Endothelial cell of umbilical vein (primary cell): Measurements from ENCODE around the gene FBXO9. TPM values are rescaled to one million over a fixed set of nuclear protein-coding genes. Genes with fewer than 3 reads are reported as not detected.

Experiments
- BruUV-seq: library from RNA; stranded (reverse); fragments of 400-500 nt; replicated peaks from 2 replicates; lab custom pipeline; 2021; lab: Mats Ljungman, UMichigan
- CTCF ChIA-PET: fragments of 300-600, 350-600 bp; sonication (Branson Sonifier 250); formaldehyde crosslinking; loops from one replicate; lab custom pipeline; 2021; ENCODE audit warnings: antibody characterized with exemption, inconsistent platforms; lab: Charles Lee
- POLR2A ChIA-PET: fragments of 300-600, 350-600 bp; sonication (Branson Sonifier 250); formaldehyde crosslinking; loops from one replicate; lab custom pipeline; 2021; ENCODE audit warnings: antibody characterized with exemption, inconsistent platforms; lab: Charles Lee
- DNase-seq: peaks from one replicate; pipeline ENCODE4 v3.0.0-alpha.2; 2011; ENCODE audit warnings: low read depth, low spot score
- FAIRE-seq: peaks from 2 replicates; lab custom pipeline; 2011; peaks lifted over from hg19 to GRCh38; lab: Jason Lieb, UNC
- H2AFZ ChIP-seq: 2 replicates; pipeline ENCODE4 v1.6.0; 2012; ENCODE audit warnings: low read depth, low read length, control low read depth, inconsistent platforms
- H3K27ac ChIP-seq: 2 replicates; pipeline ENCODE4 v1.5.1; 2011; ENCODE audit warnings: low read depth, mild to moderate bottlenecking, control low read depth, low read length, moderate library complexity; ENCODE audit not compliant: insufficient read depth
- H3K27me3 ChIP-seq, 2 experiments: 2 replicates each; pipeline versions ENCODE4 v1.6.0 to v1.6.1; 2011; ENCODE audit warnings: low read length in 2 of 2, mixed read lengths in 1 of 2; ENCODE audit not compliant: control insufficient read depth in 2 of 2, insufficient read depth in 2 of 2
- H3K36me3 ChIP-seq, 2 experiments: 2 replicates in 1 of 2; 3 replicates in 1 of 2; pipeline ENCODE4 v1.5.1; 2011; ENCODE audit warnings: low read length in 2 of 2, mild to moderate bottlenecking in 1 of 2, moderate library complexity in 1 of 2; ENCODE audit not compliant: control insufficient read depth in 2 of 2, insufficient read depth in 2 of 2; ENCODE audit errors: extremely low read depth in 1 of 2
- H3K4me1 ChIP-seq: 3 replicates; pipeline ENCODE4 v1.5.1; 2011; ENCODE audit warnings: mild to moderate bottlenecking, low read length; ENCODE audit not compliant: control insufficient read depth, insufficient read depth; ENCODE audit errors: extremely low read depth
- H3K4me2 ChIP-seq: 2 replicates; pipeline ENCODE4 v1.6.1; 2011; ENCODE audit warnings: low read length, control low read depth, mixed read lengths; ENCODE audit not compliant: insufficient read depth
- H3K4me3 ChIP-seq, 3 experiments: fragments of 200-600 bp in 1 of 3; sonication (generic), shearing (Covaris generic) in 1 of 3; replicated peaks in 1 of 3; 2 replicates each; pipeline ENCODE4 v1.5.1; 2011 to 2016; ENCODE audit warnings: control low read depth in 3 of 3, low read length in 3 of 3, mild to moderate bottlenecking in 2 of 3, inconsistent platforms in 1 of 3, low read depth in 1 of 3, moderate library complexity in 1 of 3; ENCODE audit not compliant: insufficient read depth in 1 of 3
- H3K79me2 ChIP-seq: 2 replicates; pipeline ENCODE4 v1.6.0; 2012; ENCODE audit warnings: low read length, inconsistent platforms; ENCODE audit not compliant: control insufficient read depth, insufficient read depth
- H3K9ac ChIP-seq: replicated peaks from 2 replicates; pipeline ENCODE3; 2011; ENCODE audit warnings: low read length, control low read depth; ENCODE audit not compliant: insufficient read depth; ENCODE audit errors: extremely low read depth
- H3K9me1 ChIP-seq: replicated peaks from 3 replicates; pipeline ENCODE4 v1.6.0; 2011; ENCODE audit warnings: mild to moderate bottlenecking, low read length; ENCODE audit not compliant: control insufficient read depth, insufficient read depth; ENCODE audit errors: extremely low read depth
- H3K9me3 ChIP-seq: replicated peaks from 2 replicates; pipeline ENCODE4 v1.5.1; 2012; ENCODE audit warnings: low read length, inconsistent platforms; ENCODE audit not compliant: control insufficient read depth, insufficient read depth
- H4K20me1 ChIP-seq: replicated peaks from 2 replicates; pipeline ENCODE3; 2011; ENCODE audit warnings: mild to moderate bottlenecking, low read length; ENCODE audit not compliant: control insufficient read depth, insufficient read depth; ENCODE audit errors: extremely low read depth
- FOS ChIP-seq: IDR thresholded peaks from 2 replicates; pipeline ENCODE4 v1.6.1; 2011; ENCODE audit warnings: mild to moderate bottlenecking, low read length, moderate library complexity, borderline replicate concordance; ENCODE audit not compliant: insufficient read depth
- GATA2 ChIP-seq: IDR thresholded peaks from 2 replicates; pipeline ENCODE4 v1.7.0; 2011; ENCODE audit warnings: low read depth, mild to moderate bottlenecking, moderate library complexity, mixed read lengths, low read length; ENCODE audit not compliant: insufficient read length, insufficient read depth
- JUN ChIP-seq: IDR thresholded peaks from 2 replicates; pipeline ENCODE4 v1.6.1; 2011; ENCODE audit warnings: borderline replicate concordance, low read depth; ENCODE audit not compliant: insufficient read length, insufficient read depth
- MYC ChIP-seq: IDR thresholded peaks from one replicate; pipeline ENCODE4 v1.6.1; 2011; ENCODE audit warnings: mild to moderate bottlenecking, low read depth, low read length
- POLR2A ChIP-seq: IDR thresholded peaks from 2 replicates; pipeline ENCODE4 v1.6.1; 2012; ENCODE audit warnings: low read depth, mild to moderate bottlenecking, control low read depth, low read length
- POLR2AphosphoS5 ChIP-seq: IDR thresholded peaks from 2 replicates; pipeline ENCODE4 v1.6.1; 2012; ENCODE audit warnings: low read depth, mild to moderate bottlenecking, control low read depth, low read length, moderate library complexity; ENCODE audit not compliant: insufficient read depth
- dilution Hi-C: fragments of 300-500 bp; cut with MboI; formaldehyde crosslinking; loops from one replicate; pipeline ENCODE4 v1.15.0; 2019; ENCODE audit warnings: low sequenced_read_pairs; ENCODE audit not compliant: extremely low pct_ligation_motif_present
- intact Hi-C: fragments of 100-400 bp; cut with micrococcal nuclease; formaldehyde crosslinking; loops from one replicate; pipeline ENCODE4 v1.10.0; 2022
- polyA plus RNA-seq, 4 experiments: library from polyadenylated mRNA; depleted of rRNA in 3 of 4; stranded (reverse) in 3 of 4; unstranded in 1 of 4; fragments of >200 nt; gene quantifications; 2 replicates each; pipeline versions ENCODE4 v1.2.1 to v1.2.3, GENCODE V29; 2011 to 2012; ENCODE audit warnings: missing spikeins in 1 of 4
- total RNA-seq: library from RNA; stranded (reverse); gene quantifications from 2 replicates; pipeline ENCODE4 v1.2.3, GENCODE V29; 2021
- TF ChIP-seq, protein P1 (sequence below), 2 donors: IDR thresholded peaks; 1 replicate in 1 of 2; 2 replicates in 1 of 2; pipeline ENCODE4 v1.5.1; 2011; ENCODE audit warnings: low read length in 2 of 2, mild to moderate bottlenecking in 2 of 2, moderate library complexity in 2 of 2, control low read depth in 1 of 2, inconsistent platforms in 1 of 2, low read depth in 1 of 2; ENCODE audit not compliant: insufficient read depth in 1 of 2; ENCODE audit errors: extremely low read depth in 1 of 2
- TF ChIP-seq, protein P2 (sequence below): IDR thresholded peaks from 2 replicates; pipeline ENCODE4 v1.6.1; 2011; ENCODE audit not compliant: insufficient read depth, insufficient read length

Gene FBXO9
- total and polyA plus RNA-seq, 2 donors (not counting 3 experiments of a cell fraction or from before 2014, with no cell fraction given), result 48.1 to 58.9 TPM

DNA sequence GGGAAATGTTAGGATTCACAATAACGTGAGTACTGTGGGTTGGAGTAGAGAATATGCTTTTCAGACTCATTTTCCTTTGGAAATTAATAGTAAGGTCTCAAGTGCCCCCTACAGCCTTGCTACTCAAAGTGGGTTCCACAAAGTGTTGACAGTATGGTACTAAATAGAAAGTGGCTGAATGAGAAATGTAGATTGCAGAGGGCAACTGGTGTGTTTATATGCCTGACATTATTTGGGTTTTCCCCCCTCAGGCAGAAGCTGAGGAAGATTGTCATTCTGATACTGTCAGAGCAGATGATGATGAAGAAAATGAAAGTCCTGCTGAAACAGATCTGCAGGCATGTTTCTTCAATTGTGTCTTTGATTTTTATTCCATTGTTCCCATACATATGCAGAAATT, 5.6 kb downstream of the FBXO9 start:
- TF ChIP-seq MYC (no peak), JUN (no peak), POLR2AphosphoS5 (no peak), GATA2 (no peak)
- H3K9me1 ChIP-seq, result no peaks in the 10 kb centered on the region
- BruUV-seq, result no TSS peak
- no peaks in the 10 kb centered on the region for H3K27me3 ChIP-seq
- no peak overlapping the region for H3K4me2 ChIP-seq
- H3K36me3 ChIP-seq, result peaks cover 6 to 9% of the 10 kb centered on the region in 2 experiments
- CTCF ChIA-PET, result no interaction called here
- dilution Hi-C loops, result no loop called here
- H3K27ac ChIP-seq, result no peak overlapping the region
- H3K79me2 ChIP-seq, result peaks cover 18% of the 10 kb centered on the region
- no peak overlapping the region for H3K9ac ChIP-seq
- H4K20me1 ChIP-seq, result no peaks in the 10 kb centered on the region
- DNase-seq, result no peak
- no peak for FAIRE-seq
- no peak overlapping the region for H2AFZ ChIP-seq
- no peak overlapping the region for H3K4me3 ChIP-seq
- H3K4me1 ChIP-seq, result no peaks in the 10 kb centered on the region
- POLR2A ChIA-PET, result no interaction called here
- intact Hi-C loops, result no loop called here
- no peaks in the 10 kb centered on the region for H3K9me3 ChIP-seq

DNA sequence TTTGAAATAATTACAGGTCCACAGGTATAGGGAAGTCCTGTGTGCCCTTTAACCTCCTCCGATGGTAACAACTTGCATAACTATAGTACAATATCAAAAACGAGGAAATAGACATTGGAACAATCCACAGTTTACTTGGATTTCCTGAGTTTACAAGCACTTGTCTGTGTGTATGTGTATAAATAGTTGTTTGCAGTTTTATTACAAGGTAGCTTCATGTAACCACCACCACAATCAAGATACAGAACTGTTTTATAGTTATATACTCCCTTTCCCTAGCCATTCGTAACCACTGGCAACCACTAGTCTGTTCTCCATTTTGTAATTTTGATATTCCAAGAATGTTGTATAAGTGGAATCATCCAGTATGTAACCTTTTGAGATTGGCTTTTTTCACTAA, 9.1 kb downstream of the FBXO9 start:
- H3K27ac ChIP-seq, result no peak overlapping the region
- CTCF ChIA-PET, result no interaction called here
- peaks cover 8 to 13% of the 10 kb centered on the region in 2 experiments for H3K36me3 ChIP-seq

More for the DNA sequence above, 9.1 kb downstream of the FBXO9 start:
- H2AFZ ChIP-seq, result no peak overlapping the region
- no peaks in the 10 kb centered on the region for H3K9me1 ChIP-seq
- H3K9ac ChIP-seq, result no peak overlapping the region
- POLR2A ChIA-PET, result no interaction called here
- dilution Hi-C loops (no loop called here), intact Hi-C loops (no loop called here)
- no peaks in the 10 kb centered on the region for H3K4me1 ChIP-seq
- FAIRE-seq, result no peak
- no peaks in the 10 kb centered on the region for H3K9me3 ChIP-seq
- no TSS peak for BruUV-seq
- H3K27me3 ChIP-seq, result no peaks in the 10 kb centered on the region
- H3K79me2 ChIP-seq, result peaks cover 4% of the 10 kb centered on the region
- H4K20me1 ChIP-seq, result no peaks in the 10 kb centered on the region
- no peak overlapping the region for H3K4me2 ChIP-seq
- H3K4me3 ChIP-seq, result no peak overlapping the region
- no peak for DNase-seq
- no peak for TF ChIP-seq FOS
- TF ChIP-seq POLR2A, result no peak
- TF ChIP-seq, protein P1, sequence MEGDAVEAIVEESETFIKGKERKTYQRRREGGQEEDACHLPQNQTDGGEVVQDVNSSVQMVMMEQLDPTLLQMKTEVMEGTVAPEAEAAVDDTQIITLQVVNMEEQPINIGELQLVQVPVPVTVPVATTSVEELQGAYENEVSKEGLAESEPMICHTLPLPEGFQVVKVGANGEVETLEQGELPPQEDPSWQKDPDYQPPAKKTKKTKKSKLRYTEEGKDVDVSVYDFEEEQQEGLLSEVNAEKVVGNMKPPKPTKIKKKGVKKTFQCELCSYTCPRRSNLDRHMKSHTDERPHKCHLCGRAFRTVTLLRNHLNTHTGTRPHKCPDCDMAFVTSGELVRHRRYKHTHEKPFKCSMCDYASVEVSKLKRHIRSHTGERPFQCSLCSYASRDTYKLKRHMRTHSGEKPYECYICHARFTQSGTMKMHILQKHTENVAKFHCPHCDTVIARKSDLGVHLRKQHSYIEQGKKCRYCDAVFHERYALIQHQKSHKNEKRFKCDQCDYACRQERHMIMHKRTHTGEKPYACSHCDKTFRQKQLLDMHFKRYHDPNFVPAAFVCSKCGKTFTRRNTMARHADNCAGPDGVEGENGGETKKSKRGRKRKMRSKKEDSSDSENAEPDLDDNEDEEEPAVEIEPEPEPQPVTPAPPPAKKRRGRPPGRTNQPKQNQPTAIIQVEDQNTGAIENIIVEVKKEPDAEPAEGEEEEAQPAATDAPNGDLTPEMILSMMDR (IDR thresholded peaks at IDR 0.05; ENCODE audit: extremely low read depth in 1 of 2, insufficient read depth in 1 of 2, low read depth in 1 of 2, low read length in 2 of 2), result no peak
- TF ChIP-seq JUN, result no peak
- no peak for TF ChIP-seq GATA2
- TF ChIP-seq, protein P2, sequence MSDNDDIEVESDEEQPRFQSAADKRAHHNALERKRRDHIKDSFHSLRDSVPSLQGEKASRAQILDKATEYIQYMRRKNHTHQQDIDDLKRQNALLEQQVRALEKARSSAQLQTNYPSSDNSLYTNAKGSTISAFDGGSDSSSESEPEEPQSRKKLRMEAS, result no peak
- TF ChIP-seq MYC, result no peak
- no peak for TF ChIP-seq POLR2AphosphoS5
